HG03469 (cell line): ENCODE measurements around the gene PTPN23.

Source experiments
- ATAC-seq: cut with Tn5 transposase; IDR thresholded peaks from one replicate; pipeline ENCODE4 v1.9.1; 2021; ENCODE audit warnings: mild to moderate bottlenecking, moderate library complexity, moderate number of reproducible peaks; ENCODE audit not compliant: unreplicated experiment

The PTPN23 gene

DNA sequence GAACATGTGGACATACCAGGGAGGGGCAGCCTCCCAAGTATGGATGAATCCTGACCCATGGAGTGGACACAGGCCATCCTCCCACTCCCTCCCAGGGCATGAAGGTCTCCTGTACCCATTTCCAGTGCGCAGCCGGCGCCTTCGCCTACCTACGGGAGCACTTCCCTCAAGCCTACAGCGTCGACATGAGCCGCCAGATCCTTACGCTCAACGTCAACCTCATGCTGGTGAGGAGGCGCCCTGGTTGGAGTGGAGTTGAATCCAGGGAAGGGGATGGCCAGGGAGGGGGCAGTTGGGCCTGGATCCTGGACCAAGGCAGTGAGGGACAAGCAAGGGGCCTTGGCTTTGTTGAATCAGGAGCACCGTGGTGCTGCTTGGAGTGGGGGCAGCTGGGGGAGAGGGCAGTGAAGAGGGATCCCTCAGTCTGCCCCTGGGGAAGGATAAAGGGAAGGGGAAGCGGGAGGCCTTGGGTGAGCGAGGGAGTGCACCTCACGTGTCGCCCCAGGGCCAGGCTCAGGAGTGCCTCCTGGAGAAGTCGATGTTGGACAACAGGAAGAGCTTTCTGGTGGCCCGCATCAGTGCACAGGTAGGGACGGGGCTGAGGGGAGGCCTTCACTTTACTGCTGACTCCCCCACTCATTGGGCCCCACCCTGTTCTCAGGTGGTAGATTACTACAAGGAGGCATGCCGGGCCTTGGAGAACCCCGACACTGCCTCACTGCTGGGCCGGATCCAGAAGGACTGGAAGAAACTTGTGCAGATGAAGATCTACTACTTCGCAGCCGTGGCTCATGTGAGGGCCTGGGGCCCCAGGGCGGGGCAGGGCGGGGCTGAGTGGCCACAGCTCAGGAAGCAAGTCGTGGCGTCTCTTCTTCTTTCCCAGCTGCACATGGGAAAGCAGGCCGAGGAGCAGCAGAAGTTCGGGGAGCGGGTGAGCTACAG is 25.3 kb downstream of the PTPN23 start:
- ATAC-seq = no peak

- ATAC-seq = no peak
Observed at GRCh38 chr3:47406762-47407149, 25.9 kb downstream of the PTPN23 start.

DNA sequence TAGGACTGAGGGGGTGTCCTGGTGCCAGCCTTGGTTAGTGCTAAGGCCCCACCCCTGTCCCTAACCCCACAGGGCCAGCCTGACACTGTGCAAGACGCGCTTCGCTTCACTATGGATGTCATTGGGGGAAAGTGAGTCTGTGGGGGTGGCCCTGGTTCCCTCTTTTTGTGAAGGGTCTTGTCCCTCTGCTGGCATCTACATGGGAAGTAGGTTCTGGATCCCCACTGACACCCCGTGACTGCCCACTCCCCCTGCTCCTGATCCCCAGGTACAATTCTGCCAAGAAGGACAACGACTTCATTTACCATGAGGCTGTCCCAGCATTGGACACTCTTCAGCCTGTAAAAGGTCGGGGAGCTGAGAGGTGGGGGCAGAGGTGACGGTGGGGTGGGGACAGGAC is 26.4 kb downstream of the PTPN23 start:
- no peak for ATAC-seq

DNA sequence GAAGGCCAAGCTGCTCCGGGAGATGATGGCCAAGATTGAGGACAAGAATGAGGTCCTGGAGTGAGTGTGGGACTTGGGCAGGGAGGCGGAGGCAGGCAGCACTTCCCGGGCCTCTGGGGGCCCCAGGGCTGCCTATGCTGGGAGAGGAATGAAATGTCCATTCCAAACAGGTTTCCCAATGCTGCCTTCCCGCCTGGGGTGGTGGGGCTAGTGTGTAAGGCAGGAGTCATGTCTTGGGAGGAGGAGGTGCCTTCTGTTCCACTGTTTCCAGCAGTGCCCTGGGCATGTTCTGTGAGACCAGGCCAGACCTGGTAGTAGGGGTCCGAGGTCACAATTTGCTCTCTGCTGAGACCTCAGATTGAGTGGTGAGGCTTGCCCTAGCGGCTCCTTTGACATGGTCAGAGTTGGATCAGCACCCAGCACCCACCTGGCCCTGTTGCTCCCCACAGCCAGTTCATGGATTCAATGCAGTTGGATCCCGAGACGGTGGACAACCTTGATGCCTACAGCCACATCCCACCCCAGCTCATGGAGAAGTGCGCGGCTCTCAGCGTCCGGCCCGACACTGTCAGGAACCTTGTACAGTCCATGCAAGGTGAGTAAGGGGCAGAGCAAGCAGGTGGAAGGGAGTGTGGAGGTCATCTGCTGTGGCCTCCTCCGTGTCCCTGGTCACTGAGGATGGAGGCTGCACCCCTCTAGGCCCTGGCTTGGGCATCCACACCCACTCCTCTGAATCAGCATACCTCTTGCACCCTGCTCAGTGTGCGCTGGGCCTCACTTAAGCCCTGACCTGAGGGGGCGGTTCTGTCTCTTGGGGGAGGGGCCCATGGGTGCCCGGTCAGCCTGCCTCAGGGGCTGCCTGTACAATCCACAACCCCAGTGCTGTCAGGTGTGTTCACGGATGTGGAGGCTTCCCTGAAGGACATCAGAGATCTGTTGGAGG is 27.3 kb downstream of the PTPN23 start:
- ATAC-seq = no peak

- no peak for ATAC-seq
Observed at GRCh38 chr3:47408839-47409229, 28.0 kb downstream of the PTPN23 start.

- ATAC-seq = no peak
Observed at GRCh38 chr3:47409284-47409683, 28.5 kb downstream of the PTPN23 start.

GRCh38 chr3:47409688-47410416 is 29.0 kb downstream of the PTPN23 start:
- no peak for ATAC-seq

DNA sequence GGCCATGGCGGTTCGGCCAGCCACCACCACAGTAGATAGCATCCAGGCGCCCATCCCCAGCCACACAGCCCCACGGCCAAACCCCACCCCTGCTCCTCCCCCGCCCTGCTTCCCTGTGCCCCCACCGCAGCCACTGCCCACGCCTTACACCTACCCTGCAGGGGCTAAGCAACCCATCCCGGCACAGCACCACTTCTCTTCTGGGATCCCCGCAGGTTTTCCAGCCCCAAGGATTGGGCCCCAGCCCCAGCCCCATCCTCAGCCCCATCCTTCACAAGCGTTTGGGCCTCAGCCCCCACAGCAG is 29.5 kb downstream of the PTPN23 start:
- ATAC-seq = no peak

- no peak for ATAC-seq
Observed at GRCh38 chr3:47410801-47411646, 30.2 kb downstream of the PTPN23 start.

DNA sequence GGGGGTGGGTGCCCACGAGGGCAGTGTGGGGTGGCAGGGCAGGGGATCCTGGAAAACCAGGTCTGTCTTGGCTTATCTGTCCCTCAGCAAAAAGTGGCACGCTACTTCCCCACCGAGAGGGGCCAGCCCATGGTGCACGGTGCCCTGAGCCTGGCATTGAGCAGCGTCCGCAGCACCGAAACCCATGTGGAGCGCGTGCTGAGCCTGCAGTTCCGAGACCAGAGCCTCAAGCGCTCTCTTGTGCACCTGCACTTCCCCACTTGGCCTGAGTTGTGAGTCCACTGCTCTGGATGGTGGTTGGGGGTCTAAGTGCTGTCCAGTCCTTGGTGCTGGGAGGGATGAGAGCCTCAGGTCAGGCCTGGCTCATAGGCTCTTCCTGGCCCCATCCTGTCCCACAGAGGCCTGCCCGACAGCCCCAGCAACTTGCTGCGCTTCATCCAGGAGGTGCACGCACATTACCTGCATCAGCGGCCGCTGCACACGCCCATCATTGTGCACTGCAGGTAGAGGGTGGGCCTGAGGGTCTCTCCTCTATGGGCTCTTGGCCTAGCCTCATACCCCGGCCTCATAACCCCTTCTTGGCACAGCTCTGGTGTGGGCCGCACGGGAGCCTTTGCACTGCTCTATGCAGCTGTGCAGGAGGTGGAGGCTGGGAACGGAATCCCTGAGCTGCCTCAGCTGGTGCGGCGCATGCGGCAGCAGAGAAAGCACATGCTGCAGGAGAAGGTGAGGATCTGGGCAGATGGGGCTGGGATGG is 31.1 kb downstream of the PTPN23 start:
- ATAC-seq = no peak

DNA sequence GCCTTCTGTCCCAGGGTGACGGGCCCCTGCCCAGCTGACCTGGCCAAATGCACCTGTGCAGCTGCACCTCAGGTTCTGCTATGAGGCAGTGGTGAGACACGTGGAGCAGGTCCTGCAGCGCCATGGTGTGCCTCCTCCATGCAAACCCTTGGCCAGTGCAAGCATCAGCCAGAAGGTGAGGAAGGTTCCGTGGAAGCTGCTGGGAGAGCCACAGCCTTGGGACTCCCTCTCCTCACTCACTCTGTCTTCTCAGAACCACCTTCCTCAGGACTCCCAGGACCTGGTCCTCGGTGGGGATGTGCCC is 31.6 kb downstream of the PTPN23 start:
- no peak for ATAC-seq

- ATAC-seq = no peak
Observed at GRCh38 chr3:47412842-47413520, 32.2 kb downstream of the PTPN23 start.

- ATAC-seq = no peak
Observed at GRCh38 chr3:47413751-47414150, 32.9 kb downstream of the PTPN23 start.

GRCh38 chr3:47414161-47414564 is 33.3 kb downstream of the PTPN23 start:
- ATAC-seq = no peak

DNA sequence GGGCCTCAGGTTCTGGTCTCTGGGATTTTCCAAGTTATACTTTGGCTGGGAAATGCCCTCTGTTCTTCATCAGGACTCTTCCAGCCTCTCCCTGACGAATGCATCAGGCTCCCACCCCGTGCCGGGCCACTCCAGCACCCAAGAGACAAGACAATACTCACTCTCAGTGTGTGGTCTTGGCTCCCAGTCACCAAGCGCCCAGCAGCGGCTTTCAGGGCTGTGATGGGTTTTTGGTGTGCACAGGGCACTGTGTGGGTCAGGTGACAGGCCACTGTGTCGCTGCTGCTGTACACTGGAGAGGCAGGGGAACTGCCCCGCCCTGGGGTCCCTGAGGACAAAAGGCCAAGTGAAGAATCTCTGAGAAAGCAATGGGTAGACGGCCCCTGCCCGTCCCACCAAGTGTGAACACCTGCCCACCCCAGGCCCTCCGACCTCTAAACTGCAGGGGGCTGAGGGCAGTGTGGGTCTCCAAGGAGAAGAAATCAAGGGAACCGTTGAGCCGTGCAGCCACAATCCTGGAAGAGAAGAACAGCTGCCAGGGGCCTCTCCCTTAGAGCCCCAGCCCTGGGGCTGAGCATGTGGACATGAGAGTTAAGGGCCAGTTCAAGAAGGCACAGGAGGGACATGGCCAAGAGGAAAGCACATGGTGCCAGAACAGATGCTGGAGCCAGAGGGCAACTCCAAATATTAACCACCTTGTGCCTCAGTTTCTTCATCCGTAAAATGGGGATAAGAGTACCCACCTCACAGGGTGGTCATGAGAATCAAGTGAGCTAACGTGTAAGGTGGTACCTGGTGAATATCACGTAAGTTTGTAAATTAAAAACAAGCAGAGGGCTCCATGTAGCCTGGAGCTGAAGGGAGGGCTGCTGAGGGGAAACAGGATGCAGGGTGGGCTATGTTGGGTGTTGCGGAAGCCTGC is 34.1 kb downstream of the PTPN23 start:
- ATAC-seq = no peak

GRCh38 chr3:47416041-47416440 is 35.2 kb downstream of the PTPN23 start:
- no peak for ATAC-seq

DNA sequence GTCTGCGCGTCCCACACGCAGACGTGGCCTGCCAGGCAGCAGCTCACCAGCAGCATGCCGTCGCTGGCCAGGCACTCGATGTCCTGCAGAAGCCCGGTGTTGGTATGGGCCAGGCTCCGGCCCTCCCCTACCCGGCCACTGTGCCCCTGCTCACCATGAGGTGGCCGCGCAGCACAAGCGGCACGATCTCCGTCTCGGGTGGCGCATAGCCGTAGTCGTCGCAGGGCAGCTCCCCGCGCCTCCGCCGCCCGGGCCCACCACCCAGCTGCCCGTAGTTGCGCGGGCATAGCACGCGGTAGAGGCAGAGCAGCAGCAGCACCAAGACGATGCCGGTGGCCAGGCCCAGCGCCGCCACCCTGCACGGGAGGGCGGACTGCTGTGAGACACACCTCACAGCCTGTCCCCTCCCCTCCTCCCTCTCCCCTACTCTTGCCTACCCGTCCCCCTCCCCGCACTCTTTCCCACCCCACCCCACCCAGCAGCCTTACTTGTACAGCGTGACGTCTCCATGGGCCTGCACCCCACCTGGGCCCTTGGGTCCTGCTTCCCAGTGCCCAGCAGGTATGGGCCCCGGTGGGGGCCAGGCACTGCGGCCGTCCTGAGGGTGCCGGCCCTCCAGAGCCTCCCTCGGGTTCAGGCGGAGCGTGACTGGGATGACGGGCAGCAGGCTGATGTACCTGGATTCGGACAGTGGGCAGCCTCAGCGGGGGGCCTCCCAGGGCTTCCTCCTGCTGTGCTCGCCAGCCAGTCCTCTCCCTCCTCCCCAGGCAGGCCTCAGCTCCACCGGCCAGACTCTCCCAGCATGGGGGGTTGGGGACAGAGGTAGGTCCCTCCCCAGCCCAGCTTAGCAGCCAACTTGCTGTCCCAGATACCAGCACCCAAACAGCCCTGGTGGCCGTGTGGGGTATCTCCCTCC is 37.6 kb downstream of the PTPN23 start:
- no peak for ATAC-seq
